C4-2B (cell line): ENCODE data around the gene NEK1.

Source experiments
- CTCF ChIP-seq: fragments of 450-650 bp; conservative IDR thresholded peaks from 2 replicates; pipeline ENCODE4 v1.5.1; 2017; ENCODE audit warnings: mild to moderate bottlenecking
- ZFX ChIP-seq: fragments of 450-650 bp; IDR thresholded peaks from 2 replicates; pipeline ENCODE4 v1.6.1; 2017

GRCh38 chr4:169398316-169398715 lies 214.1 kb downstream of the NEK1 start:
- TF ChIP-seq CTCF = no peak
- TF ChIP-seq ZFX = no peak
